Prostate gland (tissue), 2 donors: ENCODE data around the gene CASQ2. TPM values are rescaled to one million over a fixed set of nuclear protein-coding genes. Genes with fewer than 3 reads are reported as not detected.
A peak's percentile ranks its signal among the peaks of the same experiment; 100 is the strongest.

Experiments
- DNase-seq: peaks from one replicate; pipeline ENCODE4 v3.0.0-alpha.2; 2019; ENCODE audit warnings: low spot score
- H3K27ac ChIP-seq, 2 donors: fragments of 200-600 bp; sonication (generic); 2 replicates each; pipeline ENCODE4 v1.5.1; 2017 to 2019
- H3K27me3 ChIP-seq: fragments of 200-600 bp; sonication (generic); replicated peaks from 2 replicates; pipeline ENCODE4 v1.5.1; 2019; ENCODE audit not compliant: insufficient read depth
- H3K36me3 ChIP-seq, 2 donors: fragments of 200-600 bp; sonication (generic); 1 replicate in 1 of 2; 2 replicates in 1 of 2; pipeline versions ENCODE4 v1.5.1 to v1.8.1; 2017 to 2019
- H3K4me1 ChIP-seq: fragments of 200-600 bp; sonication (generic); replicated peaks from 2 replicates; pipeline ENCODE4 v1.5.1; 2019
- H3K4me3 ChIP-seq, 2 donors: fragments of 200-600 bp; sonication (generic); 2 replicates each; pipeline ENCODE4 v1.5.1; 2017 to 2019
- H3K9me3 ChIP-seq: fragments of 200-600 bp; sonication (generic); 2 replicates; pipeline ENCODE4 v1.5.1; 2017
- CTCF ChIP-seq, 4 experiments: fragments of 200-600 bp in 2 of 4; fragments of 450-650 bp in 2 of 4; sonication (generic) in 2 of 4; IDR thresholded peaks; 1 replicate in 3 of 4; 2 replicates in 1 of 4; pipeline ENCODE4 v1.5.1; 2016 to 2019; ENCODE audit warnings: antibody characterized with exemption in 4 of 4, mild to moderate bottlenecking in 2 of 4, moderate library complexity in 2 of 4
- POLR2A ChIP-seq: fragments of 450-650 bp; IDR thresholded peaks from one replicate; pipeline ENCODE4 v1.6.1; 2016; ENCODE audit warnings: antibody characterized with exemption, mild to moderate bottlenecking
- POLR2AphosphoS5 ChIP-seq: sonication (generic); formaldehyde crosslinking; IDR thresholded peaks from one replicate; pipeline ENCODE4 v1.6.1; 2017; ENCODE audit warnings: antibody characterized with exemption
- WGBS: methylation state at CpG from one replicate; pipeline ENCODE4 v1.1.5; 2018; 5-methylcytosine and 5-hydroxymethylcytosine counted together
- intact Hi-C: fragments of 100-400 bp; cut with DNase I; formaldehyde crosslinking; loops from one replicate; pipeline ENCODE4 v1.14.2; 2022
- total RNA-seq, 2 donors: library from RNA; depleted of rRNA; stranded (reverse); fragments of >200 nt; gene quantifications; one replicate each; pipeline ENCODE4 v1.1.0, GENCODE V29; 2016

CASQ2 gene
- total RNA-seq, 2 donors from 2014 or later: 6.4 to 6.6 TPM

GRCh38 chr1:115805597-115805996 lies 37.1 kb upstream of the CASQ2 start:
- no peak overlapping the region for H3K27ac ChIP-seq
- intact Hi-C loops: loop anchor here (10.0 kb wide), 1 partner anchor 169 kb away; the partner anchor contains the start of gene SLC22A15
- H3K36me3 ChIP-seq: no peaks in the 10 kb centered on the region
- 95% methylated on average over 1 of the region's 1 CpG for WGBS
- H3K9me3 ChIP-seq: no peaks in the 10 kb centered on the region
- no peaks in the 10 kb centered on the region for H3K27me3 ChIP-seq
- DNase-seq: no peak
- H3K4me3 ChIP-seq: no peak overlapping the region
- TF ChIP-seq CTCF (IDR thresholded peaks at IDR 0.05) (no peak), POLR2A (no peak), POLR2AphosphoS5 (no peak)
- H3K4me1 ChIP-seq: peaks cover 3% of the 10 kb centered on the region

- no peaks in the 10 kb centered on the region for H3K4me1 ChIP-seq
- DNase-seq: no peak
- H3K4me3 ChIP-seq: no peak overlapping the region
- H3K27ac ChIP-seq: no peak overlapping the region
- H3K9me3 ChIP-seq: no peaks in the 10 kb centered on the region
- no peaks in the 10 kb centered on the region for H3K36me3 ChIP-seq
- WGBS: 72% methylated on average over 2 of the region's 2 CpGs
- intact Hi-C loops: loop anchor here (10.0 kb wide), 1 partner anchor 172 kb away; the partner anchor contains the start of gene SLC22A15
- H3K27me3 ChIP-seq: no peaks in the 10 kb centered on the region
- no peak for TF ChIP-seq POLR2AphosphoS5
Observed at GRCh38 chr1:115802416-115802815, 33.9 kb upstream of the CASQ2 start.

DNA sequence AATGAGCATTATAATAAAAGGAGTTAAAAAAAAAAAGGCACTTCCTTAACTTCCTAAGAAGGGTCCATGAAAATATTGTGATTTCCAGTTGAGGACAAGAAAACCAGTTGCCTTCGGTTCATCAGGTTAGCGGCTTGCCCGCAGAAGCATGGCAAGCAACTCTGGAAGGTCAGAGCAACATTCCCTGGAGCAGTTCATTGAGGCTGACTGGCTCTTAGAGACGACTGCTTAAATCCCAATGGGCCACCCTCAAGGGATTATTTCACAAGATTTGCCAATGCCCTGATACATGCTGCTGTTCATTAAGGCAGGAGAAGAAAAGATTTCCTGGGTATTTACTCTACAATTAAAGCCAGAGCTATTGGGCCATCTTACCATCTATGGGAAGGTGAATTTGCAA lies 29.0 kb upstream of the CASQ2 start:
- Histone ChIP-seq H3K27me3 (peaks cover 2% of the 10 kb centered on the region), H3K4me3 (no peak overlapping the region), H3K9me3 (no peaks in the 10 kb centered on the region), H3K36me3 (no peaks in the 10 kb centered on the region), H3K4me1 (no peaks in the 10 kb centered on the region), H3K27ac (no peak overlapping the region)
- DNase-seq: no peak
- intact Hi-C loops: no loop called here
- no peak for TF ChIP-seq POLR2AphosphoS5
- WGBS: 92% methylated on average over 4 of the region's 4 CpGs

DNA sequence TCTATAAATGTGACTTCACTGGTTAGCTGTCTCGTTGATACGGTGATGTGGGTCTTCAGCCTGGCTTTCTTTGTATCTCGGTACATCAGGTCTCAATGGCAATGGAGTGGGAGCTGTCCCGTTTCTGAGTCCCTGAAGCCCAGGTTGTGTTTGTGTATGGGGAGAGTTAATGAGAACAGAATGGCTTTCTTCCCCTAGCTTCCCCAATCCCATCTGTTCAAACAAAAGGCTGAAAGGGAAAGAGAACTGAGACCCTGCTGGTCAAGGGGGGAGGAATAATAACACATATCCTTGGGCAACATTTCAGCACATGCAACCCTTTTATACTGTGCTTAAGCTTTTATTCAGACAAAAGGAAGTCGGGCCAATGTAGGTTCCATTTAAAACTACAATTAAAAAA lies 28.4 kb upstream of the CASQ2 start:
- WGBS: 56% methylated on average over 5 of the region's 5 CpGs
- Histone ChIP-seq H3K36me3 (no peaks in the 10 kb centered on the region), H3K4me3 (no peak overlapping the region), H3K27me3 (peaks cover 2% of the 10 kb centered on the region), H3K4me1 (no peaks in the 10 kb centered on the region), H3K27ac (no peak overlapping the region), H3K9me3 (no peaks in the 10 kb centered on the region)
- DNase-seq: no peak
- no peak for TF ChIP-seq POLR2AphosphoS5
- no peak for TF ChIP-seq POLR2A
- TF ChIP-seq CTCF (IDR thresholded peaks at IDR 0.05): no peak
- intact Hi-C loops: no loop called here

DNA sequence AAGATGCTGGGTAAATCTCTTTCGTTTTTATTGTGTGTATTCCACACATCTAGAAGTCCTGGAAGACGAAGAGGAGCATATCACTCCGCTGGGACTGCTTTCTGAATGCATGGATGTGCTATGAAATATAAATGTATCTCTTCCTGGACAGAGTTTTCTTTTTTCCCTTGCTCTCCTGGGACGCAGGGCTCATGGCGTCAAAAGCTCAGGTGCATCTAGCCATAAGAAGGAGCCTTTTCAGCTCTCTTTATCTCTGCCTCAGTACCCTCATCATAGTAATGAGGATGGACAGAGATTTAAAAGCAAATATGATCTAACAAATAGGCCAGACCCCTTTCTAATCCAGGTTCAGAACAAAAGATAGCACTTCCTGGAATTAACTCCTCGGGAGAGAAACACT lies 27.5 kb upstream of the CASQ2 start:
- TF ChIP-seq POLR2A (no peak), POLR2AphosphoS5 (no peak), CTCF (IDR thresholded peaks at IDR 0.05) (no peak)
- peaks cover 2% of the 10 kb centered on the region for H3K27me3 ChIP-seq
- H3K27ac ChIP-seq: no peak overlapping the region
- intact Hi-C loops: no loop called here
- H3K9me3 ChIP-seq: no peaks in the 10 kb centered on the region
- WGBS: 89% methylated on average over 6 of the region's 6 CpGs
- no peak overlapping the region for H3K4me3 ChIP-seq
- no peak for DNase-seq
- no peaks in the 10 kb centered on the region for H3K36me3 ChIP-seq
- H3K4me1 ChIP-seq: no peaks in the 10 kb centered on the region

DNA sequence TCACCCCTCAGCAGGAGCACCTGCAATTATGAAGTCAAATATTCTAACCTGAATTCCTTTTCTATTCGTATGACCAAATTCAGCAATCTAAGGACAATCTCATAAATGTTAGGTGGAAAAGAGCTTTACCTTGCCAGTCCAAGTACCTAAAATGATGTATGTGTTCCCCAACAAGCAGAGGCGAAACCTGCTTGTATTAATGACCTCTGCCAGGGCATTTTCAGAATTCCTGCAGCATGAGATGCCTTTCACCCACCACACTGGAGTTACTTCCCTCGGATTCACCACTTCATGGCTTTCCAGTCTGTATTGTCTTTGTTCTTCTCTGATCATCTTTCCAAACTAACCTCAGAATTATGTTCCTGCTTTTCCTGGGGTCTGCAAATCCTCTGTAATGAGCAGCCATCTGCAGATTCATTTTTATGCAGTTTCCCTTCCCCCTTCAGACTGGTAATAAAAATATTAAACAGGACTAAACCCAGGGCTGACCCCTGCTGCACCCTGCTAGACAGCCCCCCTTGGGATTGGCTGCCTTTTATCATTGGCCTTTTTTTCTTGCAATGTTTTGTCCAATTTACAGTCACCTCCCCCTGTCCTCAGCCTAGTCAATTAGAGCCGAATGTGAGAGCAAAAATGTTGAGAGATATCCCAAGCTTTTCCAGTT lies 26.6 kb upstream of the CASQ2 start:
- Histone ChIP-seq H3K36me3 (no peaks in the 10 kb centered on the region), H3K27me3 (peaks cover 2% of the 10 kb centered on the region), H3K4me1 (no peaks in the 10 kb centered on the region), H3K27ac (no peak overlapping the region), H3K9me3 (no peaks in the 10 kb centered on the region), H3K4me3 (no peak overlapping the region)
- TF ChIP-seq CTCF (IDR thresholded peaks at IDR 0.05) (no peak), POLR2AphosphoS5 (peak; percentile 30), POLR2A (no peak)
- intact Hi-C loops: no loop called here
- peak; percentile 25 for DNase-seq
- 47% methylated on average over 4 of the region's 4 CpGs for WGBS
